ENCODE data around the gene TMEM121.

Gene TMEM121

DNA sequence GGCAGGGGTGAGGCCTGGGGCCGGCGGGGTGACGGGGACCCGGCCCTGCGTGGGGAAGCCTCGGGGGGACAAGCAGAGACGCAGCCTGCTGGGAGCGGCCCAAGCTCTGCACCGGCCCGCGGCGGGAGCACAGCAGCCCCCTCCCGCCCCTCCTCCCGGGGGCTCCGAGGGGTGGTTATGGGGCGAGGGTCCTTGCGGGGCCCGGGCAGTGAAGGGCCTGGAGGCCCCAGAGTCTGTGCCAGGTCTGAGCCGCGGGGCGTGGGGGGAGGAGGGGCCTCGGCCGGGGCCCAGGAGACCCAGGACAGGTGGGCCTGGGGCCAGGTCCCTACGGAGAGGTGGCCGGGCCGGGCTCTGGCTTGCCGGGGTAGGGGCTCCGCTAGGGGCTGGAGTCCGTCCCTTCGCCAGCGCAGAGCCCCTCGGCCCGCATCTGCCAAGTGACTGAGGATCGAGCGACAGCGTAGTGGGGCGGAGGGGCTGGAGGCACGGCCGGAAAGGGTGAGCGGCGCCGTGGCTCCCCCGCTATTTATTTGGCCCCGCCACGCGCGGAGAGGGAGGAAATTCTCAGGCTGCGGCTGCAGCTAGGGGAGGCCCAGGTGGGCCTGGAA is 495 bp downstream of the TMEM121 start:
- no peak for DNase-seq (ENCODE audit: low read depth)
- TF ChIP-seq, protein P1, sequence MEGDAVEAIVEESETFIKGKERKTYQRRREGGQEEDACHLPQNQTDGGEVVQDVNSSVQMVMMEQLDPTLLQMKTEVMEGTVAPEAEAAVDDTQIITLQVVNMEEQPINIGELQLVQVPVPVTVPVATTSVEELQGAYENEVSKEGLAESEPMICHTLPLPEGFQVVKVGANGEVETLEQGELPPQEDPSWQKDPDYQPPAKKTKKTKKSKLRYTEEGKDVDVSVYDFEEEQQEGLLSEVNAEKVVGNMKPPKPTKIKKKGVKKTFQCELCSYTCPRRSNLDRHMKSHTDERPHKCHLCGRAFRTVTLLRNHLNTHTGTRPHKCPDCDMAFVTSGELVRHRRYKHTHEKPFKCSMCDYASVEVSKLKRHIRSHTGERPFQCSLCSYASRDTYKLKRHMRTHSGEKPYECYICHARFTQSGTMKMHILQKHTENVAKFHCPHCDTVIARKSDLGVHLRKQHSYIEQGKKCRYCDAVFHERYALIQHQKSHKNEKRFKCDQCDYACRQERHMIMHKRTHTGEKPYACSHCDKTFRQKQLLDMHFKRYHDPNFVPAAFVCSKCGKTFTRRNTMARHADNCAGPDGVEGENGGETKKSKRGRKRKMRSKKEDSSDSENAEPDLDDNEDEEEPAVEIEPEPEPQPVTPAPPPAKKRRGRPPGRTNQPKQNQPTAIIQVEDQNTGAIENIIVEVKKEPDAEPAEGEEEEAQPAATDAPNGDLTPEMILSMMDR (IDR thresholded peaks at IDR 0.05; ENCODE audit: insufficient read depth, low read depth, low read length, missing control alignments): no peak
- peak overlapping the region; percentile 41 for H3K4me3 ChIP-seq (ENCODE audit: low read length)

DNA sequence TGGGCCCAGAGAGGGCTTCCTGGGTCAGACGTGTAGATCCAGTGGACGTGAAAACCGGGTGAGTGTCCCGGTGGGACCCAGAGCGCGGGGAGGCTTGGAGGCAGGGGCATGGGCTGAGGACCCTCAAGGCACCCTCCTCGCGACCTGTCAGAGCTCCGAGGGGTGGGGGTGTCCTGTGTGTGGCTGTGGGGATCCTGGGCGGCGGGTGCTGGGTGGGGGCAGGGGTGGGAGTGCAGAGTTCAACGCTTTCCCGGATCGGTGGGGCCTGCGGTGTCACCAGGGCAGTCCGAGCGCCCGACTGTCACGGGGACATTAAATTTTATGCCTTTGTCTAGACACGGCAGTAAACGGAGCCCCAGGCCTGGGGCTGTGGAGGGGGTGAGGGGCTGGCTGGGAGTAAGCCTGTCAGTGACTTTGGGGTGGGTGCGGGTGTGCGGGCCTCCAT is 1.0 kb downstream of the TMEM121 start:
- peak overlapping the region; percentile 41 for H3K4me3 ChIP-seq (ENCODE audit: low read length)
- DNase-seq (ENCODE audit: low read depth): no peak
- TF ChIP-seq, protein P1 (IDR thresholded peaks at IDR 0.05; ENCODE audit: insufficient read depth, low read depth, low read length, missing control alignments): no peak

DNA sequence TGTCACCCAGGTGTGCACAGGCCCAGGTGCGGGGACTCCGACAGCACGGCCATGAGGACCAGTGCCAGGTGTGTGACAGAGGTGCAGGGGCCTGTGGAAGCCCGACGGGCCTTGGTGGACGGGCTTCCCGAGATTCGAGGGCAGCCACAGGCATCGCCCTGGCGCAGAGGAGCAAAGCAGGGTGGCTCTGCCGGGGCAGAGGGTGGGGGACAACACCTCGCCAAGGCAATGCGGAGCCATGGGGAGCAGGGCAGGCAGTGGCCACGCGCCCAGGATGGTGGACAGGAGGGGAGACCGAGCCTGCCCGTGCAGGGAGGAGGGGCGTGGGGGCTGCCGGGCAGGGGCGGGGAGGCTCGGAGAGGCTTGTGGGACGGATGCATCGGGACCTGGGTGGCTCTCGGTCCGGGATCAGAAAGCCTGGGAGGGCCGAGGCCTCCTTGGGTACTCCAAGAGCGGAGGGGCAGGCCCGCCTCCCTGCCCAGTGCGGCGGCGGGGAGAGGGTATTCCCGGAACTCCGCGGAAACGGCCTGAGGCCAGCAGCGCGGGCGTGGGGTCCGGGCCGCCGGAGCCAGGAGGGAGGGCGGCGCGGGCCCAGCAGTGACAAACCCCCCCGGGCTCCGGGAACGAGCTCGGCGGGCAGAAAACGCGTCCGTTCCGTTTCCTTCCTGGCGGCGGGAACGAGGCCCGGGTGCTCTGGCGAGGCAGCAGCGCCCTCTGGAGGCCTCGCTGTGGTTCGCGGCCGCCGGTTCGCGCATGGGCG is 1.6 kb downstream of the TMEM121 start:
- DNase-seq (ENCODE audit: low read depth): peak; percentile 70
- TF ChIP-seq, protein P1 (IDR thresholded peaks at IDR 0.05; ENCODE audit: insufficient read depth, low read depth, low read length, missing control alignments): peak; percentile 49
- peak overlapping the region; percentile 33 for H3K4me3 ChIP-seq (ENCODE audit: low read length)

DNA sequence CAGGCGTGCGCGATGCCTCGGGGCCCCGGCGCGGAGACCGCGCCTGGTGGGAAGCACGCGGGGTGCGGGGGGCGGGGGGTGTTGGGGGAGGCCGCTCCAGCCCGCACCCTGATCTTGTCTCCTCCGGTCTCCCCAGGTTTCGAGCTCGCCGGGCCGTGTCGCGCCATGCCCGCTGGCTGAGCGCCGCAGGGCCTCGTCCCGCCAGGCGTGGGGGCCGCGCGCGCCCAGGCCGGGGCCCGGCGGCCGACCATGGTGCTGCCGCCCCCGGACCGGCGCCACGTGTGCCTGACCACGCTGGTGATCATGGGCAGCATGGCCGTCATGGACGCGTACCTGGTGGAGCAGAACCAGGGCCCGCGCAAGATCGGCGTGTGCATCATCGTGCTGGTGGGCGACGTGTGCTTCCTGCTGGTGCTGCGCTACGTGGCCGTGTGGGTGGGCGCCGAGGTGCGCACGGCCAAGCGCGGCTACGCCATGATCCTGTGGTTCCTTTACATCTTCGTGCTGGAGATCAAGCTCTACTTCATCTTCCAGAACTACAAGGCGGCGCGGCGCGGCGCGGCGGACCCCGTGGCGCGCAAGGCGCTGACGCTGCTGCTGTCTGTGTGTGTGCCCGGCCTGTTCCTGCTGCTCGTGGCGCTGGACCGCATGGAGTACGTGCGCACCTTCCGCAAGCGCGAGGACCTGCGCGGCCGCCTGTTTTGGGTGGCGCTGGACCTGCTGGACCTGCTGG is 2.4 kb downstream of the TMEM121 start:
- peak overlapping the region; percentile 10 for H3K4me3 ChIP-seq (ENCODE audit: low read length)
- TF ChIP-seq, protein P1 (IDR thresholded peaks at IDR 0.05; ENCODE audit: insufficient read depth, low read depth, low read length, missing control alignments): no peak
- no peak for DNase-seq (ENCODE audit: low read depth)

DNA sequence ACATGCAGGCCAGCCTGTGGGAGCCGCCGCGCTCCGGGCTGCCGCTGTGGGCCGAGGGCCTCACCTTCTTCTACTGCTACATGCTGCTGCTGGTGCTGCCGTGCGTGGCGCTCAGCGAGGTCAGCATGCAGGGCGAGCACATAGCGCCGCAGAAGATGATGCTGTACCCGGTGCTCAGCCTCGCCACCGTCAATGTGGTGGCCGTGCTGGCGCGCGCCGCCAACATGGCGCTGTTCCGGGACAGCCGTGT is 2.9 kb downstream of the TMEM121 start:
- no peak overlapping the region for H3K4me3 ChIP-seq (ENCODE audit: low read length)
- TF ChIP-seq, protein P1 (IDR thresholded peaks at IDR 0.05; ENCODE audit: insufficient read depth, low read depth, low read length, missing control alignments): no peak
- no peak for DNase-seq (ENCODE audit: low read depth)

DNA sequence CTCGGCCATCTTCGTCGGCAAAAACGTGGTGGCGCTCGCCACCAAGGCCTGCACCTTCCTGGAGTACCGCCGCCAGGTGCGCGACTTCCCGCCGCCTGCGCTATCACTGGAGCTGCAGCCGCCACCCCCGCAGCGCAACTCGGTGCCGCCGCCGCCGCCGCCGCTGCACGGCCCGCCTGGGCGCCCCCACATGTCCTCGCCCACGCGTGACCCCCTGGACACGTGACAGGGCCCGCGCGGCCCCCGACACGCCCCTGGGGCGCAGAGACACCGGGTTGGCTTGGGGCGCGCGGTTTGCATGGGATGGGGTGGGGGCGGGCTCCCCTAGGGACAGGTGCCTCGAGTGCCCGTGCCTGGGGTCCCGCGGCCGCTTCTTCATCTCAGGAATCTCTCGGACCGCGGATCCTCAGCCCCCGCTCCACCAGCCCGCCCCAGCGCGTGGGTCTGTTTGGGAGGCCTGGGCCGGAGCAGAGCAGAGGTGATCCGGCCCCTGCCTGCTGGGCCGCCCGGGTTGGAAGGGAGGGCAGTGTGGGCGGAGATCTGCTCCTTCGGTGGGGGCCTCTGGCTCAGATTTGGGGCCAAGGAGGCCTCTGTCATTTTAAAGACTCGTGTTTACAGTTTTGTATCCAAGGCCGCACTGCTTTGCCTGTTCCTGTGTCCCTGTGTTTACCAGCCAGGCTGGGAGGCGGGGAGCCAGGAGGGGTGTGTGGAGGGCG is 3.3 kb downstream of the TMEM121 start:
- DNase-seq (ENCODE audit: low read depth): no peak
- H3K4me3 ChIP-seq (ENCODE audit: low read length): no peak overlapping the region
- TF ChIP-seq, protein P1 (IDR thresholded peaks at IDR 0.05; ENCODE audit: insufficient read depth, low read depth, low read length, missing control alignments): no peak
